Measurements from ENCODE around the gene DISC1.

- TF ChIP-seq CTCF (IDR thresholded peaks at IDR 0.05) (no peak), POLR2AphosphoS5 (IDR thresholded peaks at IDR 0.05) (no peak), POLR2A (IDR thresholded peaks at IDR 0.05) (no peak)
Observed at GRCh38 chr1:231817801-231818200, 191.2 kb downstream of the DISC1 start.
